Measurements from ENCODE around the gene TGFBR2.

The TGFBR2 gene

GRCh38 chr3:30602946-30603345 lies 3.5 kb upstream of the TGFBR2 start:
- DNase-seq (ENCODE audit: low spot score) = no peak

- no peak for DNase-seq (ENCODE audit: low spot score)
Measured at GRCh38 chr3:30604093-30604492, 2.3 kb upstream of the TGFBR2 start.

- DNase-seq (ENCODE audit: low spot score) = no peak
Measured at GRCh38 chr3:30604558-30604957, 1.8 kb upstream of the TGFBR2 start.

GRCh38 chr3:30605005-30605404 lies 1.4 kb upstream of the TGFBR2 start:
- DNase-seq (ENCODE audit: low spot score) = no peak

GRCh38 chr3:30605706-30606300 lies 598 bp upstream of the TGFBR2 start:
- no peak for DNase-seq (ENCODE audit: low spot score)

GRCh38 chr3:30607032-30607833 lies 832 bp downstream of the TGFBR2 start:
- peak; percentile 71 for DNase-seq (ENCODE audit: low spot score)

GRCh38 chr3:30608598-30608947 lies 2.2 kb downstream of the TGFBR2 start:
- no peak for DNase-seq (ENCODE audit: low spot score)

GRCh38 chr3:30609930-30610701 lies 3.7 kb downstream of the TGFBR2 start:
- DNase-seq (ENCODE audit: low spot score) = no peak

- DNase-seq (ENCODE audit: low spot score) = no peak
Measured at GRCh38 chr3:30610702-30611368, 4.4 kb downstream of the TGFBR2 start.

GRCh38 chr3:30611613-30612436 lies 5.4 kb downstream of the TGFBR2 start:
- no peak for DNase-seq (ENCODE audit: low spot score)

GRCh38 chr3:30612437-30613132 lies 6.2 kb downstream of the TGFBR2 start:
- DNase-seq (ENCODE audit: low spot score) = no peak

GRCh38 chr3:30613133-30613825 lies 6.9 kb downstream of the TGFBR2 start:
- no peak for DNase-seq (ENCODE audit: low spot score)

GRCh38 chr3:30614373-30614772 lies 8.0 kb downstream of the TGFBR2 start:
- DNase-seq (ENCODE audit: low spot score) = no peak

GRCh38 chr3:30614943-30615342 lies 8.5 kb downstream of the TGFBR2 start:
- DNase-seq (ENCODE audit: low spot score) = no peak

GRCh38 chr3:30615615-30616346 lies 9.4 kb downstream of the TGFBR2 start:
- no peak for DNase-seq (ENCODE audit: low spot score)

GRCh38 chr3:30616347-30617027 lies 10.1 kb downstream of the TGFBR2 start:
- no peak for DNase-seq (ENCODE audit: low spot score)

- DNase-seq (ENCODE audit: low spot score) = no peak
Measured at GRCh38 chr3:30617069-30617468, 10.7 kb downstream of the TGFBR2 start.

GRCh38 chr3:30617653-30618052 lies 11.3 kb downstream of the TGFBR2 start:
- no peak for DNase-seq (ENCODE audit: low spot score)

GRCh38 chr3:30618526-30618925 lies 12.1 kb downstream of the TGFBR2 start:
- DNase-seq (ENCODE audit: low spot score) = no peak
